HG03469 (cell line): Measurements from ENCODE around the gene RUFY4.
"Not testable (repeated sequence)": the region's sequence is repeated elsewhere in the genome, so short reads cannot be mapped to it uniquely, and the experiment has no call there.

ENCODE experiments used
- ATAC-seq: cut with Tn5 transposase; IDR thresholded peaks from one replicate; pipeline ENCODE4 v1.9.1; 2021; ENCODE audit warnings: mild to moderate bottlenecking, moderate library complexity, moderate number of reproducible peaks; ENCODE audit not compliant: unreplicated experiment

Gene RUFY4

DNA sequence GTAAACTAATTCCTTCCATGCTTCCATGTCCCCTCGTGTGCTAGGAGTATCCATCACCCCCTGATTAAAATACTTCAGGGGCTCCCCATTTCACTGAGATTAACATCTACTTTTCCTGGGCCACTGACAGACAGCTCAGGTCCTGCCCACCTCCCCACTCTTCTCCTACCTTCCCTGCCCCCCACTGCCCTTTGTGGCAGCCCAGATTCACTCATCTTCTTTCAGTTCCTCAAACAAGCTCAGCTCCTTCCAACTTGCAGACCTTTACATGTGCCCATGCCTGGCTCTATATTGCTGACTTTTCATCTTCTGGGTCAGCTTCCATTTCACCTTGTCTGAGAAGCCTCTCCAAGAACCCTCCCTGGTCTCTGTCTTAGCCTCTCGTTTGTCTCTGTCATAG, 12.0 kb downstream of the RUFY4 start:
- peak; percentile 90 for ATAC-seq

DNA sequence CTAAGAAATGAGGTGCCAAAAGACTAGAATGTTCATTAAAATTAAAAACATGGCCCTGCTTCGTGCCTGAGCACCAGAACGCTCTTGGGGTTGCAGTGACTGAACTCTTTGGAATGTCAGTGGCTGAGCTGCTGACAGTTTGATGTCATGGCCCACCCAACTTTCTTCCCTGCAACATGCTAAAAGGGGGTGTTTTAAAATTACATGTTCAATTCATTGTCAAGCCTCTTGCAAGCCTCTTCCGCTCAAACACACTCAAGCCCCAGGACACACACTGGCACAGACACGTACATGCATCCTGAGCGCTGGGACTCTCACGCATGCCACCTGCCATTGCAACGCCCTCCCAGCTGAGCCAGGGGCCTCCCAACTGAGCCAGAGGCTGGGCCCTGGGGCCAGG, 12.6 kb downstream of the RUFY4 start:
- ATAC-seq = no peak

DNA sequence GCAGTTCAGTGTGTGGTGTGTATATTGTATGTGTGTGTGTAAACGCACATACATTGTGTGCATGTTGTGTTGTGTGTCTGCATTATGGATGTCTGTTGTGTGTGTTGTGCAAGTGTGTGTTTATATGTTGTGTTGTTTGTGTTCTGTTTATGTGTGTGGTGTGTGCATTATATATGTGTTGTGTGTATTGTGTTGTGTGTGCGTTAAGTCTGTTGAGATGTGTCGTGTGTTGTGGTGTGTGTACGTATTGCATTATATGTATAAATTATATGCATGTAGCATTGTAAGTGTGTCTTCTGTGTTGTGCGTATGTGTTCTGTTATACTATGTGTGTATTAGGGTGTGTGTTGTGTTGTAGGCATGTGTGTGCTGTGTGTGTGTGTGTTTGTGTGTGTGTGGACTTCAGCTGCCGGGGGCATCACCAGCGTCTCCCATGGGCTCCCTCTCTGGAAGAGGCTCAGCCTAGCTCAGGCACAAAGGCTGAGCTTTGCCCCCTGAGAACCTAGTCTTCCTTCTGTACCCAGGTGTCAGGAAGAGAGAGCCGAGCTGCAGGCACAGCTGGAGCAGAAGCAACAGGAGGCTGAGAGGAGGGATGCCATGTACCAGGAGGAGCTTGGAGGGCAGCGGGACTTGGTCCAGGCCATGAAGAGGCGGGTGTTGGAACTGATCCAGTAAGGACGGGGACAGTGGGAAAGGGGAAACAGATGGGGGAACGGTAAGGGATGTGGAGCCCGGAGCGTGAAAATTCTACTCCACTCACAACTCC, 13.7 kb downstream of the RUFY4 start:
- ATAC-seq = no peak

DNA sequence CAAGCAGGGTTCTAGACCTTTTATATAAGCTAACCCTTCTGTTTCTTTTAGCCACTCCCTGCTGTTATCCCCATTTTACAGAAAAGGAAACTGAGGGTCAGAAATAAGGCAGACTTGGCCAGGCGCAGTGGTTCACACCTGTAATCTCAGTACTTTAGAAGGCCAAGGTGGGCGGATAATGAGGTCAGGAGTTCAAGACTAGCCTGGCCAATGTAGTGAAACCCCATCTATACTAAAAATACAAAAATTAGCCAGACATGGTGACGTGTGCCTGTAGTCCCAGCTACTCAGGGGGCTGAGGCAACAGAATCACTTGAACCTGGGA, 14.3 kb downstream of the RUFY4 start:
- no peak for ATAC-seq

DNA sequence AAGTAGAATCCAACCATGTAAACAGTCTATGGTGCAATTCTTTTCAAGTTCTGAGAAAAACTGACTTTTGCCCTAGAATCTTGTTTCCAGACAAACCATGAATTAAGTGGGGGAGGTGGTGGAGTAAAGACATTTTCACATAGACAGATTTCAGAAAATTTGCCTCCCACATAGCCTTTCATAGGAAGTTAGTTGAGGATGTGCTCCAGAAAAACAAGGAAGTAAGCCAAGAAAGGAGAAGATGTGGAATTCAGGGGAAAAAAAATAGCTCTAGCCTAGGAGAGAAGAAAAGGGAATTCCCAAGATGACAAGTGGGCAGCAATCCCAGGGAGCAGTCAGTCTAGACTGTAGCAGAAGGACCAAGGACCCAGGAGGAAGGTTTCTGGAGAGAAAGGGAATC, 17.4 kb downstream of the RUFY4 start:
- no peak for ATAC-seq

DNA sequence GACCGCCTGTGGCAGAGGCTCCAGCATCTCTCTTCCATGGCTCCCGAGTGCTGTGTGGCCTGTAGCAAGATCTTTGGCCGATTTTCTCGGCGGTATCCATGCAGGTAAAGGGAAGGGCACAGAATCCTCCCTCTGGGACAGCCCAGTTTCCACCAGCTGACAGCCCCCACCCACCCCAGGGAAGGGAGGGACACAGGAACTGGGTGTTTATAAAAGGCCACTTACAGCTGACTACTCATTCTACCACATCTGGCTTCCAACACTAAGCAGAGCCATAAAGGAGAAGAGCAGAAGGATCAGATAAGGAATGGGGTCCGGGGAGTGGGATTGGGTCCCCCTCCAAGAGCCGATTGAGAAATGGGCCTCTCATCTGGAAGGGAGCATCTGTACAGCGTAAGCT, 20.2 kb downstream of the RUFY4 start:
- no peak for ATAC-seq

DNA sequence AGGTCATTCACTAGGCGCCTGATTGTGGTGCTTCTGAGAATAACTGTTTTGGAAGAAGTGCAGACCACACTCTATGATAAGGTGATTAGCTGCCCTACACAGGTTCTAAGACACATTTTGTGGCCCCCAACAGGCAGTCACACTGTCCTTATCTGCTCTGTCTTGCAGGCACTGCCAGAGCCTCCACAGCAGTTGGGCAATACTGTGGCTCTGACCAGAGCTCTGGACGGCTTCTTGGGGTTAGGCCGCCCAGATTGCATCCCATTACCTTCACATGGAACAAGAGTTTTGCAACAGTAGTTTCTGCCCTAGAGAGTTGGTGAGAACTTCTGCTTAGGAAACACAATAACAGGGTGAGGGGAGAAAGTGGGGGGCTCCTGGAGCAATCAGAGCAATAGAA, 22.7 kb downstream of the RUFY4 start:
- ATAC-seq = no peak

DNA sequence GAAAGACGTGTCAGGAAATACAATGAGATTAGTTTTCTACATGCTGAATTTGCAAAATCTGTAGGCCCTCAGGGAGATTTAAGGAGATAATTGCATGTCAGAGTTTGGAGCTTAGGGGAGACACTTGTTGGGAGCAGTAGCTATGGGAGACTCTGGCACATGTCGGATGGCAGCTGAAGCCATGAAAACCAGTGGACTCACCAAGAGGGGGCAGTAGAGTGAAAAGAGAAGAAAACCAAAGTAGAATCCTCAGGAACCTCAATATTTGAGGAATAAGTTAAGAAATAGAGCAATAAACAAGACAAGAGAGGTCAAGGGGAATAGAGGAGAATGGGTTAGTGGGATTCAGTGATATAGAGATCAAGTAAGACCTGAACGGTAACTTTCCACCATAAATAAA, 24.8 kb downstream of the RUFY4 start:
- ATAC-seq = no peak

DNA sequence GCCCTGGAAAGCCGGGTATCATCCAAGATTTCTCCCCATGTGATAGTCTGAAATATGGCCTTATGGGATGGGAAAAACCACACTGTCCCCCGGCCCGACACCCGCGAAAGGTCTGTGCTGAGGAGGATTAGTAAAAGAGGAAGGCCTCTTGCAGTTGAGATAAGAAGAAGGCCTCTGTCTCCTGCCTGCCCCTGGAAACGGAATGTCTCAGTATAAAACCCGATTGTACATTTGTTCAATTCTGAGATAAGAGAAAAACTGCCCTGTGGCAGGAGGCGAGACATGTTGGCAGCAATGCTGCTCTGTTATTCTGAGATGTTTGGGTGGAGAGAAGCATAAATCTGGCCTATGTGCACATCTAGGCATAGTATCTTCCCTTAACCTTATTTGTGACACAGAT, 26.8 kb downstream of the RUFY4 start:
- ATAC-seq = no peak

DNA sequence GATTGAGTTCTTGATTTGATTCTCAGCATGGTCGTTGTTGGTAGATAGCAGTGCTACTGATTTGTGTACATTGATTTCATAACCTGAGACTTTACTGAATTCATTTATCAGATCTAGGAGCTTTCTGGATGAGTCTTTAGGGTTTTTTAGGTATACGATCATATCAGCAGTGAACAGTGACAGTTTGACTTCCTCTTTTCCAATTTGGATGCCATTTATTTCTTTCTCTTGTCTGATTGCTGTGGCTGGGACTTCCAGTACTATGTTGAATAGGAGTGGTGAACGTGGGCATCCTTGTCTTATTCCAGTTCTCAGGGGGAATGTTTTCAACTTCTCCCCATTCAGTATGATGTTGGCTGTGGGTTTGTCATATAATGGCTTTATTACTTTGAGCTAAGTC, 28.9 kb downstream of the RUFY4 start:
- ATAC-seq = no peak

DNA sequence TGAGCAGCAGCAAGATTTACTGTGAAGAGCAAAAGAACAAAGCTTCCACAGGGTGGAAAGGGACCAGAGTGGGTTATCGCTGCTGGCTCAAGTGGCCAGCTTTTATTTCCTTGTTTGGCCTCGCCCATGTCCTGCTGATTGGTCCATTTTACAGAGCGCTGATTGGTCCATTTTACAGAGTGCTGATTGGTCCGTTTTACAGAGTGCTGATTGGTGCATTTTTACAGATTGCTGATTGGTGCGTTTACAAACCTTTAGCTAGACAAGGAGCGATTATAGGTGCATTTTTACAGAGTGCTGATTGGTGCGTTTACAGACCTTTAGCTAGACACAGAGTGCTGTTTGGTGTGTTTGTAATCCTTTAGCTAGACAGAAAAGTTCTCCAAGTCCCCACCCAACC, 39.8 kb downstream of the RUFY4 start:
- ATAC-seq = not testable (repeated sequence)

DNA sequence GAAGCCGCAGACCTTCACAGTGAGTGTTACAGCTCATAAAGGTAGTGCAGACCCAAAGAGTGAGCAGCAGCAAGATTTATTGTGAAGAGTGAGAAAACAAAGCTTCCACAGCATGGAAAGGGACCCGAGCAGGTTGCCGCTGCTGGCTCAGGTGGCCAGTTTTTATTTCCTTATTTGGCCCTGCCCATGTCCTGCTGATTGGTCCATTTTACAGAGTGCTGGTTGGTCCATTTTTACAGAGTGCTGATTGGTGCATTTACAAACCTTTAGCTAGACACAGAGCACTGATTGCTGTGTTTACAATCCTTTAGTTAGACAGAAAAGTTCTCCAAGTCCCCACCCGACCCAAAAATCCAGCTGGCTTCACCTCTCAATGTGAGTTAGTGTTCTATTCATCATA, 52.7 kb downstream of the RUFY4 start:
- ATAC-seq = not testable (repeated sequence)

DNA sequence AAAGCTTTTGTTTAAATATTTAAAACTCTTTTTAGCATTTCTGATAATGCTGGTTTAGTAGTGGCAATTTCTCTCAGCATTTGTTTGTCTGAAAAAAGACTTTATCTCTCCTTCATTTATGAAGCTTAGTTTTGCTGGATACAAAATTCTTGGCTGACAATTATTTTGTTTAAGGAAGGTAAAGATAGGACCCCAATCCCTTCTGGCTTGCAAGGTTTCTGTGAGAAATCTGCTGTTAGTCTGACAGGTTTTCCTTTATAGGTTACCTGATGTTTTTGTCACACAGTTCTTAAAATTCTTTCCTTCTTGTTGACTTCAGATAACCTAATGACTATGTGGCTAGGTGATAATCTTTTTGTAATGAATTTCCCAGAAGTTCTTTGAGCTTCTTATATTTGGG, 53.2 kb downstream of the RUFY4 start:
- not testable (repeated sequence) for ATAC-seq

DNA sequence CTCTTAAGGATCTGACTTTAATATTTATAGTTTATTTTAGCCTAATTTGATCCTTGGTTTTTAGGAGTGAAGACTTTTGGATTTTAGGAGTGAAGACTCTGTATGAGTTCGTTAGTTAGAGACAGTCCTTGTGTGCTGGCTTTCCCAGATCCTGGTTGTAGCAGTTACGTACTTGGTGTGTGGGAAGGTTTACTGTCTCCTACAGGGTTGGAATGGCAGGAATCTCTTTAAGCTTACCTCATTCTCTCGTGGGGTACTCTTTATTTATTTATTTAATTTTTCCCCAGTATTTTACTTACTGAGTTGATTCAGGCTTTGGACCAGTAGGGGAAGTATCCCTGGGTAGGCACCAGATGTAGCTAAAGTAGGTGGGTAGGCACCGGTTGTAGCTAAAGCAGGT, 54.9 kb downstream of the RUFY4 start:
- no peak for ATAC-seq

DNA sequence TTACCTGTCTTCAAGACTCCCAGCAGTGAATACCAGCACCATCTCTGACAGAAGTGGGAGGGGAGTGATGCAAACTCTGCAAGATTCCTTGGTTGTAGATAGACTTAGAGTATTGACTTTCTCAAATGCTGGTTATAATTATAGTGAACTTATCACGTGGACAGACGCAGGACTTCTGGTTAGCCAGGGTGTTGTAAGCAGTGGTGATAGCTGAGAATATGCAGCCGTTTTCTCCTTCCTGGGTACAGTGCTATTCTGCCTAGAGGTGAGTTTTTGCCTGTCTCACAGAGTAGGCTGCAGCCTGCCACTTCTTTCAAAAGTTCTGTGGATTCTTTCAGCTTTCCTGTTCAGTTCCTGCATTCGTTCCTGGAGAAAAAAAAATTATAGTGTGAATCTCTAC, 56.0 kb downstream of the RUFY4 start:
- no peak for ATAC-seq

DNA sequence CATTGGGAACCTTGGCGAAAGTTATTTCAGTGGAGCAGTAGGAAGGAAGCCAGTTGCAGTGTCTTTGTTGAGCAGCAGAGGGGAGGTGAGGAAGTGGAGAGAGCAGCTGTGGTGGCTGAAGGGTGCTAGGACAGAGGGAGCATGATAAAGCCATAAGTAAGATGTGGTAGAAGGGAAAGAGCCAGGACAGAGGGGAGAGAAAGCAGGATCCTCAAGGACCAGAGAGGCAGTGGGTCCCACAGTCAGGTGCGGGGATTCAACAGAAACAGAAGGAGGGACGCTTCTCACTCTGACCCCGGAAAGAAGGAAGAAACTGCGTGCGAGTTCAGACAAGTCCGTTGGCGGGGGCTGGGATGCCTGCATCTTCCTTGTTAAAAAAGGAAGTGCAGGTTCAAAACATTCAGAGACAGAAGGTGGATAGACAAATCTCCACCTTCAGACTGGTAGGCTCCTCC, 56.6 kb downstream of the RUFY4 start, which contains the start of gene CXCR2:
TSS of gene CXCR2 (plus strand) at position 403 of the 455 bp plus-strand sequence. CDS start 8,774 bp downstream, outside the sequence.
- ATAC-seq = no peak

DNA sequence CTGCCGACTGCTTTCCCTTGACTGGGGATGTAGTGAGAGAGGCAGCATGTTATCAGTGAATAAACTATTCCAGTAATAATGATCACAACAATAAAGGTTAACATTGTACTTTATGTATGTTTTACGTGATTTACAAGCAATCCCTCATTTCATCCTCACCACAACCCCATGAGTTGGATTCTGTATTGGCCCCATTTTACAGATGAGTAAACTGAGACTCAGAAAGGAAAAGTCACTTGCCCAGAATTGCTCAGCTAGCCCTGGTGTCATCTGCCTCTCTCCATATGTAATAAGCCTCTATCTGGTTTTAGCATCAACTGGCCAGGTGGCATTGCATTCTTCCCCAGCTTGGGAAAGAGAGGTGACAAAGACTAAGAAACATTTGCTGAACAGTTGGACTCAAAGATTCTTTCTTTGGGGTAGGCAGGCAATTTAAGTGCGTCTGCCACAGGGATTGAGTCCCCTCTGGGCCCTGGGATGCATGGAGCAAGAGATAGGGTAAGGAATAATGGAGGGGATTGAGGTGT, 58.9 kb downstream of the RUFY4 start:
- ATAC-seq = no peak

DNA sequence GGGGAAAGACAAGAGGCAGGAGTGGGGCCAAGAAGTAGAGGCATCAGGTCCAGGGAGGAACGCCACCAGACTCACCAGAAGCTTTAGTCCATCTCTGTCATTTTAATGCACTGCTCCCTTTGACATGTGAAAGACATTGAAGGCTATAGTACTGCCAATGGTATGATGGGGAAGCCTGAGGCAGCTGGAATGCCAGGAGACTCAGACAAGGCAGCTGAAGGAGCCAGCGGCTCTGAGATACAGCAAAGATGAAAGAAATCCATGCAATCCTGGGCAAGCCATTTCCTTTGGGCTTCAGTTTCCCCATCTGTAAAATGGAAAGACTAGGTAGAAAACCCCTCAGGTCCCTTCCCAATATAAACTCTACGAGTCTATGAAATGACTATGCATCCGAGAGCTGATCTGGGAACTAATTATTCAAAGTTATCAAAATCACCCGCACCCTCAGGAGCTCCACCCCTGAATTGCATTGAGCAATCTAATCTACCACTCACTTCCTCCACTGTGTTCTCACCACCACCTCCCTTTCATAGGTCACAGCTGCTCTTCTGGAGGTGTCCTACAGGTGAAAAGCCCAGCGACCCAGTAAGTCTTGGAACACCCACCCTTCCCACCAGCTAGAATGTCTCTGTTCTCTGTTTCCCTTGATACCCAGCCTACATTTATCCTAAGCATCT, 59.9 kb downstream of the RUFY4 start:
- ATAC-seq = no peak

DNA sequence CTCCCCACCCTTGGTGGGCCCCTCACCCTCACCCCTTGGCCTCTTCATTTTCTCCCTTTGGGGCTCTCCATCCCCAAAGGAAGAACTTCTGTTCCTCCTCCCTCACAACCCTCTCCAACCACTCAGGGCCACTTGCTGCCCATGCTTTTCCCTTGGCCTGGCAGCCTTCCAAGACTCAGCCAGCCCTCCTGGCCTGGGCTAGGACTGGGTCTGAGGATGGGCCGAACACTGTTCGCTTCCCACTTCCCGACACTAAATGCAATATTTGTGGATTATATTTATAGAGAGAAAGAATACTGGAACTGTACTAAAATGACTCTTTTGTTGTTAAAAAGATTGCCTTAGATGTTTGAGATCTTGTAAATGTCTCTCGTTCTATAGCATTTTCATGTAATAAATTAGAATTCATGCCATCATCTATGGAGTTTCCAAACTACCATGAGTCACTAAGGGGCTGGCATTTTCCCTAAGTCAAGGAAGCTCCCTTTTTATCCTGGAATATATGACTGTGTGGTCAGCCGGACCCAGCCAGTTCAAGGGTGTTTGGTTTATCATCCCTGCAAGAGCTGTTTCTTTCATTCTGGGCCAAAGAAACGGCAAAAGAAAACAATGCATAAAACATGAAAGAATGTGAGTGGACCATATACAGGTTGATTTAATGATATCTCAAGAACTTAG, 60.5 kb downstream of the RUFY4 start:
- ATAC-seq = no peak

DNA sequence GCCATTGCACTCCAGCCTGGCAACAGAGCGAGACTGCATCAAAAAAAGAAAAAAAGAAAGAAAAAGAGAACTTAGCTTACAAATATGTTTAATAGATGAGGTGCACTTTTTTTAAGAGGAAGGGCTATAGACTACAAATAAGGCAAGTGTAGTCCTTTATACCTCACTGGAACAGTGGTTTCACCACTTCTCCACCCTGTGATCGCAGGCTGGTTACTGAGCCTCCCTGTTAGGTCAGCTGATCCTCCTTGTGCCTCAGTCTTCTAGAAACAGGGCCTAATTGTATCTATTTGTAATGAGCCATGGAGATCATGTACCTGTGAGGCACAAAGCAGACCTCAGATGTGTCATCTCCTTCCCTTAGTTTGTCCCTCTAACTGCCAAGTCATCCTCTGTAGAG, 61.3 kb downstream of the RUFY4 start:
- no peak for ATAC-seq

DNA sequence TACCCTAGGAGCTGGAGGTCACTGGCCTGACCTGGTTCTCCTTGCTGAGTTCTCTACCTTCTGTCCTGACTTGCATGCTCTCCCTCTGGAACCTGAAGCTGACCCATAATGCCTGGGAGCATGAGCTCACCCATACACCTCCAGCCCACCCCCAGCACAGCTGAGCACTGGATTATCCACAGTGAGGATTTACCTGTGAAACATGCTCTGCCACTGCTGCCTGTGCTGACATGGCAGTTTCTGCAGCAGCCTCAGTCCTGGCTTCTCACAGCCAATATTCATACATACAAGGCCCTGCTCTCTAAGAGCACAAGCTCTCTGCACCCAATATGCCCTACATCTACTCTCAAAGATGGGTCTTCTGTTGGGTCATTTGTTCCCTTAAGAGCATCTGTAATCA, 61.8 kb downstream of the RUFY4 start:
- ATAC-seq = no peak

DNA sequence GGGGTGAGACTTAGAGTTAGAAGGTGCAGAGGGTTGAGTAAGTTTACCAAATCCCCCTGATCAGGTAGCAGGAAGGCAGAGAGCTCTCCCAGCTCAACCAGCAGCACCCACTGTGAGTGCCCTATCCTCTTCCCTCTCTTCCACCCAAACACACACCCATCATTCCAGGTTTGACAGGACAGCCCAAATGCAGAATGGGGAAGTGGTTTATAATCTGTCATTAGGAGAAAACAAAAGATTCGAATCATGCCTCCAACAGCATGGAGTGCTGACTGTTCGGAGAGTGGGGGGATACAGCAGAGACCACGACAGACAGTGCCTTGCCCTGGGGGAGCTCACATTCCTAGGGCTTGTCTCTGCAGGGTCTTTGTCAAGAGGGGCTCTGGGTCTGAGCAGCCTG, 68.5 kb downstream of the RUFY4 start:
- no peak for ATAC-seq
